Measurements from ENCODE around the gene DCAF5.

DCAF5 gene

DNA sequence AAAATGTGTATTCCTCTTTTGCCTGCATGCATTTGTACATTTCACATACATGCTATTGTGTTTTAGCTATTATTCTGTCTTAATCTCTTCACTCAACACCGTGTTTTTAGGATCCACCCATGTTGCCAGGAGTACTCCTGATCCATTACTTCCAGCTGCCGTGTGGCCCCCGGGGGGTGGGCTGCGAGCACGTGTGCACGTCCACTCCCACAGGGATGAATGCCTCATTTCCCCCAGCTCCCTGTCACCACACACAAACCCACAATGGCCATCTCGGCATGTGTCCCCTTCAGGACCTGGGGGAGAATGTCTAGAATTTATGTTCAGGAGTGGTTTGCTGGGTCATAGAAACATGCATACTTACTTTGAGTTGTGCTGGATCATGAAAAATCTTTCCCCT lies 111.1 kb downstream of the DCAF5 start:
- Histone ChIP-seq H3K9me3 (replicated peaks in 1 of 11) (no peaks in the 10 kb centered on the region), H3K9ac (peak overlapping the region in 1 of 11 experiments; percentile 63; a peak in 1 of 22 replicates), H3K27ac (peak overlapping the region in 3 of 11 experiments; percentile 86 to 89 (median 88); a peak in 4 of 22 replicates), H3K4me3 (no peak overlapping the region), H3K36me3 (no peaks in the 10 kb centered on the region), H3K4me1 (peaks cover 0 to 97% (median 53%) of the 10 kb centered on the region in 10 experiments; a peak in 15 of 20 replicates), H4K20me1 (no peaks in the 10 kb centered on the region), H3K27me3 (no peaks in the 10 kb centered on the region), H3K4me2 (peak overlapping the region in 6 of 11 experiments; percentile 69 to 97 (median 90); a peak in 11 of 22 replicates)
- TF ChIP-seq Cebpa-rat (IDR thresholded peaks at IDR 0.05) = no peak

DNA sequence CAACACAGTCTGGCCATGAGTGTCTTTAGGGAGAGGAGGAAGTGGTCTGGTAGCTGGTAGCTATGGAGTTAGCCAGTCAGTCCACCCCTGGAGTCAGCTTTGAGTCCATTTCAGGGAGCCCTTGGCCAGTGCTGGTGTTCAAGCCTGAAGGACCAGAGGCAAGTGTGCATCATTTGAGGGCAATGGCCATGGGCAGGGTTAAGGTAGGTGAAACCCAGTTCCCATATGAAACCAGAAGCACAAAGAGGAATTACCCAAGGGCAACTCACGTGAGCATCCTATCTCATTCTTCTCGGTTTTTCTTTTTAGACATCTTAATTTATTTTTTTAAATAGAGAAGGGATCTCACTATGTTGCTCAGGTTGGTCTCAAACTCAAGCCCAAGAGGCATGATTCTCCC lies 112.6 kb downstream of the DCAF5 start:
- Histone ChIP-seq H3K27ac (no peak overlapping the region), H3K9me3 (replicated peaks in 1 of 11) (no peaks in the 10 kb centered on the region), H3K9ac (no peak overlapping the region), H3K4me2 (peak overlapping the region in 5 of 11 experiments; percentile 29 to 90 (median 49); a peak in 9 of 22 replicates), H3K36me3 (no peaks in the 10 kb centered on the region), H3K4me3 (no peak overlapping the region), H3K4me1 (peaks cover 0 to 82% (median 47%) of the 10 kb centered on the region in 10 experiments; a peak in 15 of 20 replicates), H4K20me1 (no peaks in the 10 kb centered on the region), H3K27me3 (no peaks in the 10 kb centered on the region)
- no peak for TF ChIP-seq Cebpa-rat (IDR thresholded peaks at IDR 0.05)

DNA sequence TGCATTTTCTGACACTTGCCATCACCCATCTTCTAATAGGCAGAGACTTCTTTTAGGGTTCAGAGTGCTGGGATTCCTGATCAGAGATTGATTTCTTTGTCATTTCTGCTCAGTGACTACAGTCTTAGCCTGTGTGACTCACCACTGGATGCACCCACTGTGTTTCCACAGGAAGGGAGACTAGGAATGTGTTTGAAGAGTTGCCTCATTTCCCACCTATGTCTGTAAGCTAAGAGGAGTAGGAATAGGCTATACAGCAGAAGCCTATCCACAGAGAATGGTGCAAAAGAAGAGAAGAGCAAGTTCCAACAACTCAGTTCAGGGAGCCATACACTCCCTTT lies 113.7 kb downstream of the DCAF5 start:
- no peaks in the 10 kb centered on the region for H3K36me3 ChIP-seq
- H3K4me2 ChIP-seq = peak overlapping the region in 6 of 11 experiments; percentile 15 to 90 (median 48); a peak in 11 of 22 replicates
- H3K9me3 ChIP-seq (replicated peaks in 1 of 11) = no peaks in the 10 kb centered on the region
- H3K9ac ChIP-seq = no peak overlapping the region
- no peak overlapping the region for H3K27ac ChIP-seq
- TF ChIP-seq Cebpa-rat (IDR thresholded peaks at IDR 0.05) = no peak
- H4K20me1 ChIP-seq = no peaks in the 10 kb centered on the region
- H3K4me3 ChIP-seq = no peak overlapping the region
- H3K4me1 ChIP-seq = peaks cover 0 to 72% (median 43%) of the 10 kb centered on the region in 10 experiments; a peak in 15 of 20 replicates
- no peaks in the 10 kb centered on the region for H3K27me3 ChIP-seq

DNA sequence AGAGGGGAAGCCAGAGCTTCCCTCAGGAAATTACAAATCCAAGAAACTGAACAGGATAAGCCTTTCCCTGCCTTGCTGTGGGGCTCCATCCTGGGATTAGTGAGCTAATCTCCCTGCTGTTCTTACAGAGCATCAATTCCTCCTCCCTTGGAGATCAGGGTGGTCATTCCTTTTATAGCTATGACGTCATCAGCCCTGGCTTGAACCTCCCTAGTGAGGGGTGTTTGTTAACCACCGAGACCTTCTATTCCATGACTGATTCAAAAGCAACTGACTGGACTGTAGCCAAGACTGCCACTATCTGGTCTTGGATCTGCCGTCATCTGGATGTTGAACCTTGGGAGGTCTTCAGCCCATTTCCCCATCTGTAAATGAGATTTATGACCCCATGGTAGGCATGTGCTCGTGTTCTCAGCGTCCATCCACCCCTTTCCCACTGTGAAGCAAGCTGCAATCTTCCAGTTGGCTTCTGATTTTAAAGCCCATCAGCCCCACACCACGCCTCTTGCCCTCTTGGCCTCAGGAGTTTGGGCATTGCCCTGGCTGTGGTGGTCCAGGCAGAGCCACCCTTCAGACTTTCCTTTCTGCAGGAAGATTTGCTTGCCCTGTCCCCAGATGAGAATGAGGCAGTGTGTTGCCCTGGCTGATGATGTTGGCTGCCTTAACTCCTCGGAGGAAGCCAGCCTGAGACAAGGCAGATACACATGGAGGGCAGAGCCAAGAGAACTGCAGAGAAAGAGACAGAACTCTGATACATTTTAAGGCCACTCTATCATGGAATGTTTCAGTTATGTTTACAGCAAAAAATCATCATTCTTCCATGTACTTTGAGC lies 114.2 kb downstream of the DCAF5 start:
- H3K27me3 ChIP-seq = no peaks in the 10 kb centered on the region
- no peak for TF ChIP-seq Cebpa-rat (IDR thresholded peaks at IDR 0.05)
- no peaks in the 10 kb centered on the region for H3K9me3 ChIP-seq (replicated peaks in 1 of 11)
- no peak overlapping the region for H3K27ac ChIP-seq
- H3K4me3 ChIP-seq = no peak overlapping the region
- H3K9ac ChIP-seq = no peak overlapping the region
- peak overlapping the region in 6 of 11 experiments; percentile 15 to 90 (median 48); a peak in 11 of 22 replicates for H3K4me2 ChIP-seq
- H4K20me1 ChIP-seq = no peaks in the 10 kb centered on the region
- no peaks in the 10 kb centered on the region for H3K36me3 ChIP-seq
- peaks cover 0 to 67% (median 39%) of the 10 kb centered on the region in 10 experiments; a peak in 15 of 20 replicates for H3K4me1 ChIP-seq

DNA sequence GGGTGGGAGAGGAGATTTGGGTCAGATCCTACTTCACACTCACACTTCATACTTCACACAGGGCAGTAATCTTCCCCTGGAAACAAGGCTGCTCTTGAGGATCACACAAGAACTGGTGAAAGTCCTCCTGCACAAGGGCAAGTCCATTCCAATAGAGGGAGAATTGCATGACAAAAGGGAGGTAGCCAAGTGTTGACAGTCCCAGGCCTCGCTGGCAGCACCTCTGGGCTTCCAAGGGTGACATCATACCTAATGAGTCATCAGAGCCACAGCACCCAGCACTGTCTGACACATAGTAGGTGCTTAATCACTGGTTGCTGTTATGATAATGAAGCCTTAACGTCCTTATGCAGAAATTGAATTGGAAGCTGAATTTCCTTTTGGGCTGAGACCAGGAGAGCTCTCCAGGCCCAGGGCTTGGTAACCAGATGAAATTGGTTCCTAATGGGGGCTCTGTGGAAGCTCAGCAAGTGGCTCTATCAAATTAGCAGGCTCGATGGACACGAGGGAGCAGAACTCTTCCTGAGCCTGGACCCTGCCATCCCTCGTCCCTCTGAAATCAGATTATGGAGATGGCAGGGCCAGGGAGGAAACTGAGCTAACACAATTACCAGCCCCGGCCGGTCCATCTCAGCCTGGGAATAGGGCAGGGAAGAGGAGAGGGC lies 115.0 kb downstream of the DCAF5 start:
- TF ChIP-seq Cebpa-rat (IDR thresholded peaks at IDR 0.05) = no peak

DNA sequence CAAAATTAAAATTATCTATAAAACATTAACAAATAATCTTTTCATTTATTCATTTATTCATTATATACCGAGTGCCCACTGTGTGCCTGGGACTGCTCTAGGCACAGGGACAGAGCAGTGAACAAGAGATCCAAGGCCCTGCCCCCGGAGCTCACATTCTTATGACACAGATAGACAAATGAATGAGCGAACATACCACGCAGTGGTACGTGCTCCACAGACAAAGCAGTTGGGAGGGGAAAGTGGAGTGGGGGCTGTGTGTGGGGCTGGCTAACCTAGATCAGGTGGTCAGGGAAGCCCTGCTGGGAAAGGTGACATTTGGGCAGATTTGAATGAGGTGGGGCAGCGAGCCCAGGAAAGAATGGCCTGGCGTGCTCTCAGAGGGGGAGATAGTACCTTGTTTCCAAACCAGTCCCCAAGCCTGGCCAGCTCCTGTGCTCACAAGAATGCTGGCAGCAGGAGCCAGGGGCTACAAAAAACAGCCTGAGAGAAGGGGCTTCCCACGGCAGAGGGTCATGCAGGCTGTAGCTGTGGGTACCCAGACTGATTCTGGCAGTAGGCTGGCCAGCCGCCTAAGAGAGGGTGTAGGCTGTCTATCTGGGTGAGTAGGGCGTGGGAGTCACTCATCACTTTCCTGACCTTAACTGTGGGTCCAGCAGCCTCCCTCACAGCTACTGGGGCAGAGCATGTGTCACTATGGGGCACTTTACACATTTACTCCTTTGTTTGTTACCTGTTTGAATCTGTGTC lies 116.0 kb downstream of the DCAF5 start:
- Histone ChIP-seq H3K27me3 (no peaks in the 10 kb centered on the region), H4K20me1 (no peaks in the 10 kb centered on the region), H3K9ac (no peak overlapping the region), H3K4me1 (peaks cover 0 to 49% (median 21%) of the 10 kb centered on the region in 10 experiments; a peak in 11 of 20 replicates), H3K27ac (no peak overlapping the region), H3K9me3 (replicated peaks in 1 of 11) (no peaks in the 10 kb centered on the region), H3K4me3 (no peak overlapping the region), H3K4me2 (no peak overlapping the region), H3K36me3 (no peaks in the 10 kb centered on the region)
- no peak for TF ChIP-seq Cebpa-rat (IDR thresholded peaks at IDR 0.05)

More for the DNA sequence above, 115.0 kb downstream of the DCAF5 start:
- no peak overlapping the region for H3K27ac ChIP-seq
- no peaks in the 10 kb centered on the region for H3K27me3 ChIP-seq
- no peaks in the 10 kb centered on the region for H4K20me1 ChIP-seq
- H3K9me3 ChIP-seq (replicated peaks in 1 of 11) = no peaks in the 10 kb centered on the region
- no peak overlapping the region for H3K4me3 ChIP-seq
- H3K36me3 ChIP-seq = no peaks in the 10 kb centered on the region
- H3K4me2 ChIP-seq = peak overlapping the region in 5 of 11 experiments; percentile 23 to 90 (median 49); a peak in 6 of 22 replicates
- peaks cover 0 to 59% (median 31%) of the 10 kb centered on the region in 10 experiments; a peak in 14 of 20 replicates for H3K4me1 ChIP-seq
- H3K9ac ChIP-seq = no peak overlapping the region

DNA sequence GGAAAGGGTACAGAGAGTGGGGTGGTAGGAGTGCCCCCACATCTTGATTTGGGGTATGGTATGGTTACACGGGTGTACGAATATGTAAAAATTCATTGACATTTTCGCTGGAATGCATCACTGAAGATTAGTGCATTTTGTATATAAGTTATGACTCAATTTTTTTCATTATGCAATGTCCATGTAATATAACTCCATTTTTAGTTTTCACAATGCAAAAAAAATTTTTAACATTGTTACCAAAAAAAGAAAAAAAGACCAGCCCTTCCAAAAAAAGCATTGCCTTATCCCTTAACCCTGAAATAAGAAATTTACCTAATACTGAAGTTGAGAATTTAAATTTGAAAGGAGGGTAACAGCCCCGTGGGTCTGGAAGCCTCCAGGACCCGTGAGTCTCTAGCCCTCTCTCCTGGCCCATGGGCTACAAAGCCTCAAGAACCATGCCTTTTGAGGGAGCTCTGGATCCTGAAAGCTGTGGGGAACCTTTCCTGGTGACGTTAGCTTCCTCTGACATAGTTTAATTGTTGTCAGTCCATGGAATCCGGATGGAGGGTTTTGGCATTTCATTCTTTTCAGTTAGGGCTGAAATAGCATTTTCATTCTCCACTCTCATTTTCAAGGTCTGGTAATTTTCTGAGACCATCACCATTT lies 118.2 kb downstream of the DCAF5 start:
- no peak for TF ChIP-seq Cebpa-rat (IDR thresholded peaks at IDR 0.05)
- Histone ChIP-seq H3K4me1 (peaks cover 0 to 27% (median 12%) of the 10 kb centered on the region in 10 experiments; a peak in 11 of 20 replicates), H3K4me2 (peak overlapping the region in 2 of 11 experiments; percentile 9 to 13; a peak in 1 of 22 replicates), H3K9me3 (replicated peaks in 1 of 11) (no peaks in the 10 kb centered on the region), H4K20me1 (no peaks in the 10 kb centered on the region), H3K9ac (no peak overlapping the region), H3K4me3 (no peak overlapping the region), H3K27ac (no peak overlapping the region), H3K27me3 (no peaks in the 10 kb centered on the region), H3K36me3 (no peaks in the 10 kb centered on the region)

DNA sequence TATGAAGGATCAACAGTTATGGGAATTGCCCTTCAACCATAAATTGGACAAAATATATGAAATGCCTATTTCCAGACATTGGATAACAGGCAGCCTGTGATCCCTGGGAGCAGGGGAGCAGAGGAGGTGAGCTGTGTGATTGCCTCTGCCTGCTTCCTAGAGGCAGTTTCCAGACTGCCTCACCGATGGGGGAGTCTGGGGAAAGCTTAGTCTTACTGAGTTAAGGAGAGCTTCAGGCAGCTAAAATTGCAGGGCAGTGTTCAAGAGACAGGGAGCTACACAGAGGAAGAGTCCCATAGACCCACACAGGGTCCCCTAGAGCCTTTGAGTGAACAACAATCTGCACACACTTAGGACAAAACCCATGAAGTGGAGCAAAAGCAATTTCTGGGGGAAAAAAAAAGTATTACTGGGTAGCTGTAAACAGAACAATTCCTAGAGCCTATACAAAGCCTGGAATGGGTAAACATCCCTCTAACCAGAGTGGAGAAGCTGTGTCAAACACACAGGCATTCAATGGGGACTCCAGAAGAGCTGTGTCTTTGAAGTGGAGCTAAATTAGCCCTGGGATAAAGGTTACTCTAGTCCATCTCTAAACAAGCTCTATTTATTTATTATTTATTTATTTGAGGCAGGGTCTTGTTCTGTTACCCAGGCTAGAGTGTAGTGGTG lies 125.5 kb downstream of the DCAF5 start:
- no peak overlapping the region for H3K9ac ChIP-seq
- no peaks in the 10 kb centered on the region for H3K9me3 ChIP-seq (replicated peaks in 1 of 11)
- H3K27me3 ChIP-seq = no peaks in the 10 kb centered on the region
- H3K4me2 ChIP-seq = no peak overlapping the region
- no peak overlapping the region for H3K27ac ChIP-seq
- H3K36me3 ChIP-seq = no peaks in the 10 kb centered on the region
- no peak for TF ChIP-seq Cebpa-rat (IDR thresholded peaks at IDR 0.05)
- no peak overlapping the region for H3K4me3 ChIP-seq
- H3K4me1 ChIP-seq = no peaks in the 10 kb centered on the region
- H4K20me1 ChIP-seq = no peaks in the 10 kb centered on the region

Measured in BLaER1 treated with 17β-estradiol and CSF1 and Interleukin-3, amounts not matched to agents 10 nM and 100 nM (cell line).